A549 (cell line): ENCODE results near the gene TNFRSF11A.

Experiments
- CEBPB ChIP-seq, 2 experiments: fragments of >200 bp in 1 of 2; sonication (Bioruptor Twin) in 1 of 2; formaldehyde crosslinking in 1 of 2; IDR thresholded peaks; 2 replicates each; pipeline ENCODE4 v1.6.1; 2012 to 2016
- EP300 ChIP-seq, 2 experiments: fragments of >200 bp; sonication (Bioruptor Twin); formaldehyde crosslinking; IDR thresholded peaks; 2 replicates in 1 of 2; 3 replicates in 1 of 2; pipeline ENCODE4 v1.6.1; 2016 to 2017
- HDAC2 ChIP-seq: fragments of 200-600 bp; sonication (generic); IDR thresholded peaks from 2 replicates; pipeline ENCODE4 v1.6.1; 2016
- RAD21 ChIP-seq, 2 experiments: fragments of >200 bp in 1 of 2; sonication (Bioruptor Twin) in 1 of 2; formaldehyde crosslinking in 1 of 2; IDR thresholded peaks in 1 of 2; conservative IDR thresholded peaks in 1 of 2; 2 replicates in 1 of 2; 3 replicates in 1 of 2; pipeline ENCODE4 v1.6.1; 2012 to 2018; ENCODE audit warnings: inconsistent platforms in 1 of 2
- RCOR1 ChIP-seq: fragments of 150-350 bp; IDR thresholded peaks from 2 replicates; pipeline ENCODE4 v1.6.1; 2014; ENCODE audit warnings: antibody characterized with exemption, low read length, low read depth
- RFX5 ChIP-seq: fragments of 450-650 bp; IDR thresholded peaks from 2 replicates; pipeline ENCODE4 v1.7.1; 2014; ENCODE audit warnings: antibody characterized with exemption, mild to moderate bottlenecking, moderate library complexity
- ZC3H11A ChIP-seq: fragments of 450-650 bp; IDR thresholded peaks from 2 replicates; pipeline ENCODE4 v1.6.1; 2014; ENCODE audit warnings: antibody characterized with exemption, mild to moderate bottlenecking
- TF ChIP-seq, protein P1 (sequence below): fragments of >200 bp; sonication (Bioruptor Twin); formaldehyde crosslinking; IDR thresholded peaks from 3 replicates; pipeline ENCODE4 v1.5.1; 2016

DNA sequence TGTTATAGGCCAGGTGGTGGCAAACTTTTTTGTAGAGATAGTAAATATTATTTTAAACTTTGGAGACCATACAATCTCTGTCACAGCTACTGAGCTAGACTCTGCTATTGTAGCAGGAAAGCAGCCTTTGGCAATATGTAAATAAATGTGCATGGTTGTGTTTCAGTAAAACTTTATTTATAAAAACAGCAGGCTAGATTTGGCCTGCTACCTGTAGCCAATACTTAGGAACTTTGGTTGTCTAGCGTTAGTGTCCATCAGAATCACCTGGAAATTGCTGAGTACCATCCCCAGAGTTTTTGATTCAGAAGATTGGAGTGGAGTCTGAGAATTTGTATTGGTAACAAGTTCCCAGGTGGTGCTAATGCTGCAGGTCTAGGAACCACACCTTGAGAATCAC lies 23.8 kb upstream of the TNFRSF11A start:
- no peak for TF ChIP-seq RAD21 (conservative IDR thresholded peaks at IDR 0.05 in 1 of 2, IDR thresholded peaks at IDR 0.05 in 1 of 2)
- no peak for TF ChIP-seq CEBPB (IDR thresholded peaks at IDR 0.05)
- TF ChIP-seq, protein P1, sequence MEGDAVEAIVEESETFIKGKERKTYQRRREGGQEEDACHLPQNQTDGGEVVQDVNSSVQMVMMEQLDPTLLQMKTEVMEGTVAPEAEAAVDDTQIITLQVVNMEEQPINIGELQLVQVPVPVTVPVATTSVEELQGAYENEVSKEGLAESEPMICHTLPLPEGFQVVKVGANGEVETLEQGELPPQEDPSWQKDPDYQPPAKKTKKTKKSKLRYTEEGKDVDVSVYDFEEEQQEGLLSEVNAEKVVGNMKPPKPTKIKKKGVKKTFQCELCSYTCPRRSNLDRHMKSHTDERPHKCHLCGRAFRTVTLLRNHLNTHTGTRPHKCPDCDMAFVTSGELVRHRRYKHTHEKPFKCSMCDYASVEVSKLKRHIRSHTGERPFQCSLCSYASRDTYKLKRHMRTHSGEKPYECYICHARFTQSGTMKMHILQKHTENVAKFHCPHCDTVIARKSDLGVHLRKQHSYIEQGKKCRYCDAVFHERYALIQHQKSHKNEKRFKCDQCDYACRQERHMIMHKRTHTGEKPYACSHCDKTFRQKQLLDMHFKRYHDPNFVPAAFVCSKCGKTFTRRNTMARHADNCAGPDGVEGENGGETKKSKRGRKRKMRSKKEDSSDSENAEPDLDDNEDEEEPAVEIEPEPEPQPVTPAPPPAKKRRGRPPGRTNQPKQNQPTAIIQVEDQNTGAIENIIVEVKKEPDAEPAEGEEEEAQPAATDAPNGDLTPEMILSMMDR: no peak
- no peak for TF ChIP-seq RCOR1
- TF ChIP-seq ZC3H11A: no peak
- no peak for TF ChIP-seq RFX5
- no peak for TF ChIP-seq EP300 (IDR thresholded peaks at IDR 0.05)
- no peak for TF ChIP-seq HDAC2
